ENCODE data around the gene OR52K2.
"Not testable (repeated sequence)": the region's sequence is repeated elsewhere in the genome, so short reads cannot be mapped to it uniquely, and the experiment has no call there.

Gene OR52K2

DNA sequence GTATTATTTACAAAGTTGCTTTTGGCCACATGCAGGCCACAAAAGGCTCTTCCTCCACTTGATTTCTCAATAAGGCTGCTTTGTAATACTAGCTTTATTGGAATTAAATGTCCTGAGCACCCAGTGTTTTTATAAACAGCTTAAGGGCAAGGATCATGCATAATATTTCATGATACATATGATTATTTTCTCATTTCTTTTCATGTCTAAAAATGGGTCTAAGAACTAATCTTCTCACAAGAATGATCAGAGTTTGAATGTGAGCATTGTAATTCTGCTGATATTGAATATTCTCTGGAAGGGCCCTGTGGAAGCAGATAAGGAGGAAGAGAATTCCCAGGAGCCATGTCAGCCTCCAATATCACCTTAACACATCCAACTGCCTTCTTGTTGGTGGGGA is at the start of gene OR52K2:
Gene OR52K2 (plus strand): TSS at position 301 of the 400 bp plus-strand sequence. CDS start 45 bp downstream, at position 346.
- Histone ChIP-seq H3K9ac (ENCODE audit: low read length) (no peak within 1 kb of the TSS), H3K4me2 (ENCODE audit: low read depth, low read length, poor library complexity, severe bottlenecking) (no peak within 1 kb of the TSS), H2AFZ (ENCODE audit: low read depth, low read length, severe bottlenecking) (no peak within 1 kb of the TSS)

GRCh38 chr11:4406206-4406605 is 42.9 kb upstream of the OR52K2 start:
- not testable (repeated sequence) for H3K79me2 ChIP-seq (ENCODE audit: insufficient read depth, low read length); H3K36me3 ChIP-seq (ENCODE audit: low read length); H3K4me3 ChIP-seq (ENCODE audit: insufficient read depth, low read length, poor library complexity, severe bottlenecking); H4K20me1 ChIP-seq (ENCODE audit: low read depth, low read length); H3K9me2 ChIP-seq (replicated peaks; ENCODE audit: insufficient read depth, low read length); H3K9ac ChIP-seq (ENCODE audit: low read length); H3K27me3 ChIP-seq (ENCODE audit: low read length); H3F3A ChIP-seq (ENCODE audit: insufficient read depth); H3K27ac ChIP-seq (ENCODE audit: low read depth, low read length); H2AFZ ChIP-seq (ENCODE audit: low read depth, low read length, severe bottlenecking); H3K9me3 ChIP-seq (ENCODE audit: insufficient read depth, low read length); H3K4me2 ChIP-seq (ENCODE audit: low read depth, low read length, poor library complexity, severe bottlenecking)

More for the DNA sequence above, at the start of gene OR52K2:
- Histone ChIP-seq H3K4me3 (ENCODE audit: insufficient read depth, low read length, poor library complexity, severe bottlenecking) (no peak within 1 kb of the TSS), H3K79me2 (ENCODE audit: insufficient read depth, low read length) (no peaks in the 10 kb centered on the region), H4K20me1 (ENCODE audit: low read depth, low read length) (no peaks in the 10 kb centered on the region), H3K27me3 (ENCODE audit: low read length) (no peaks in the 10 kb centered on the region), H3K9me2 (replicated peaks; ENCODE audit: insufficient read depth, low read length) (no peaks in the 10 kb centered on the region), H3F3A (ENCODE audit: insufficient read depth) (no peaks in the 10 kb centered on the region), H3K36me3 (ENCODE audit: low read length) (no peaks in the 10 kb centered on the region), H3K27ac (ENCODE audit: low read depth, low read length) (no peak within 1 kb of the TSS), H3K9me3 (ENCODE audit: insufficient read depth, low read length) (no peaks in the 10 kb centered on the region)
- TF ChIP-seq CTCF (IDR thresholded peaks at IDR 0.05; ENCODE audit: insufficient read depth, low read length, poor library complexity, severe bottlenecking): no peak
- no peak for TF ChIP-seq EZH2phosphoT487 (conservative IDR thresholded peaks at IDR 0.05; ENCODE audit: low read length)

DNA sequence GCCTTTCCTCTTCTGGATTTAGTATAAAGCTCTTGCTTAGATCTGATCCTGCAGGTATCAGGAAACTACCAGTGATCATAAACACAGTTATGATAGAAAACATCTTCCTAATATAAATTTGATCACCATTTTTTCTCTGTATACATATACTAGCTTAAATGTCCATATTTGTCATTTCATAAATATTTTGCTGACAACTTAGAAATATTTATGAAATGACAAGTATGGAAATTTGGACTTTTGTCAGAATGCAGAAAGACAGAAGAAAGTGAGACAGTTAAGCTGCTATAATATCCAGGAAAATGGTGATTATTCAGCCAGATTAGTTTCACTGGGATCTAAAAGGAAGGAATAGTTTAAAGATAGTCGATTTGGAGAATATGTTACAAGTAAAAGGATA is 32.8 kb upstream of the OR52K2 start:
- no peak overlapping the region for H3K9ac ChIP-seq (ENCODE audit: low read length)
- no peaks in the 10 kb centered on the region for H3K9me3 ChIP-seq (ENCODE audit: insufficient read depth, low read length)
- H3K36me3 ChIP-seq (ENCODE audit: low read length): no peaks in the 10 kb centered on the region
- no peaks in the 10 kb centered on the region for H3F3A ChIP-seq (ENCODE audit: insufficient read depth)
- H2AFZ ChIP-seq (ENCODE audit: low read depth, low read length, severe bottlenecking): no peak overlapping the region
- no peaks in the 10 kb centered on the region for H3K79me2 ChIP-seq (ENCODE audit: insufficient read depth, low read length)
- TF ChIP-seq CTCF (IDR thresholded peaks at IDR 0.05; ENCODE audit: insufficient read depth, low read length, poor library complexity, severe bottlenecking): no peak
- TF ChIP-seq EZH2phosphoT487 (conservative IDR thresholded peaks at IDR 0.05; ENCODE audit: low read length): no peak
- no peak overlapping the region for H3K4me2 ChIP-seq (ENCODE audit: low read depth, low read length, poor library complexity, severe bottlenecking)
- 0 out of 2 replicates have a peak, but pooled peaks cover 2% of the 10 kb centered on the region for H3K27me3 ChIP-seq (ENCODE audit: low read length)
- H3K4me3 ChIP-seq (ENCODE audit: insufficient read depth, low read length, poor library complexity, severe bottlenecking): no peak overlapping the region
- no peak overlapping the region for H3K27ac ChIP-seq (ENCODE audit: low read depth, low read length)
- no peaks in the 10 kb centered on the region for H3K9me2 ChIP-seq (replicated peaks; ENCODE audit: insufficient read depth, low read length)
- H4K20me1 ChIP-seq (ENCODE audit: low read depth, low read length): no peaks in the 10 kb centered on the region

- Histone ChIP-seq H3K4me2 (ENCODE audit: low read depth, low read length, poor library complexity, severe bottlenecking) (no peak overlapping the region), H3F3A (ENCODE audit: insufficient read depth) (no peaks in the 10 kb centered on the region), H3K79me2 (ENCODE audit: insufficient read depth, low read length) (no peaks in the 10 kb centered on the region), H3K27me3 (ENCODE audit: low read length) (0 out of 2 replicates have a peak, but pooled peaks cover 2% of the 10 kb centered on the region), H4K20me1 (ENCODE audit: low read depth, low read length) (no peaks in the 10 kb centered on the region), H2AFZ (ENCODE audit: low read depth, low read length, severe bottlenecking) (no peak overlapping the region), H3K9me3 (ENCODE audit: insufficient read depth, low read length) (no peaks in the 10 kb centered on the region), H3K9me2 (replicated peaks; ENCODE audit: insufficient read depth, low read length) (no peaks in the 10 kb centered on the region), H3K27ac (ENCODE audit: low read depth, low read length) (no peak overlapping the region), H3K9ac (ENCODE audit: low read length) (no peak overlapping the region), H3K36me3 (ENCODE audit: low read length) (no peaks in the 10 kb centered on the region), H3K4me3 (ENCODE audit: insufficient read depth, low read length, poor library complexity, severe bottlenecking) (no peak overlapping the region)
- TF ChIP-seq CTCF (IDR thresholded peaks at IDR 0.05; ENCODE audit: insufficient read depth, low read length, poor library complexity, severe bottlenecking) (no peak), EZH2phosphoT487 (conservative IDR thresholded peaks at IDR 0.05; ENCODE audit: low read length) (no peak)
These were observed 32.3 kb upstream of the OR52K2 start for GRCh38 chr11:4416816-4417215.
